DMS79 (cell line): ENCODE data around the gene EMCN.
"Not testable (repeated sequence)": the region's sequence is repeated elsewhere in the genome, so short reads cannot be mapped to it uniquely, and the experiment has no call there.

Source experiments
- DNase-seq: peaks from one replicate; lab custom pipeline; 2025; lab: John Stamatoyannopoulos, UW

The EMCN gene

GRCh38 chr4:100492129-100492528 lies 25.7 kb downstream of the EMCN start:
- DNase-seq = no peak

- no peak for DNase-seq
Measured at GRCh38 chr4:100489305-100489704, 28.5 kb downstream of the EMCN start.

GRCh38 chr4:100486496-100486895 lies 31.3 kb downstream of the EMCN start:
- no peak for DNase-seq

DNA sequence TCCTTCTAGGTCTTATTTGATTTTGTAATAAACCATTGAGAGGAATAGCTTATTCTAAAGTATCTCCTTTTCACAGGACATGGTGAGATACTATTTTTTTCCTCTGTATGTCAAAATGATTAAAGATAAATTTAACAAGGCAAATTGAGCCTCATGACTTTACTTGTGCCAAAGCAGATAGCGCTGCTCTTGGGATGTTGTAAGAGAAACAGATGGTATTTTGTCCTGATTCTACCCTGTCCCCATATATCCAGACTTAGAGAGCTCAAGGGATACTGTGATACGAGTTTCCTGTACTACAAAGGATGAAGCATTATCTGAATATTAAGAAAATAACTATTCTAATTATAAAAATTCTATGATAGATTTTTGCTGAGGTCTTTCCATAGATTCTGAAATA lies 34.0 kb downstream of the EMCN start:
- no peak for DNase-seq

- DNase-seq = no peak
Measured at GRCh38 chr4:100479971-100480370, 37.9 kb downstream of the EMCN start.

- no peak for DNase-seq
Measured at GRCh38 chr4:100469555-100469954, 48.3 kb downstream of the EMCN start.

GRCh38 chr4:100466501-100466900 lies 51.3 kb downstream of the EMCN start:
- no peak for DNase-seq

DNA sequence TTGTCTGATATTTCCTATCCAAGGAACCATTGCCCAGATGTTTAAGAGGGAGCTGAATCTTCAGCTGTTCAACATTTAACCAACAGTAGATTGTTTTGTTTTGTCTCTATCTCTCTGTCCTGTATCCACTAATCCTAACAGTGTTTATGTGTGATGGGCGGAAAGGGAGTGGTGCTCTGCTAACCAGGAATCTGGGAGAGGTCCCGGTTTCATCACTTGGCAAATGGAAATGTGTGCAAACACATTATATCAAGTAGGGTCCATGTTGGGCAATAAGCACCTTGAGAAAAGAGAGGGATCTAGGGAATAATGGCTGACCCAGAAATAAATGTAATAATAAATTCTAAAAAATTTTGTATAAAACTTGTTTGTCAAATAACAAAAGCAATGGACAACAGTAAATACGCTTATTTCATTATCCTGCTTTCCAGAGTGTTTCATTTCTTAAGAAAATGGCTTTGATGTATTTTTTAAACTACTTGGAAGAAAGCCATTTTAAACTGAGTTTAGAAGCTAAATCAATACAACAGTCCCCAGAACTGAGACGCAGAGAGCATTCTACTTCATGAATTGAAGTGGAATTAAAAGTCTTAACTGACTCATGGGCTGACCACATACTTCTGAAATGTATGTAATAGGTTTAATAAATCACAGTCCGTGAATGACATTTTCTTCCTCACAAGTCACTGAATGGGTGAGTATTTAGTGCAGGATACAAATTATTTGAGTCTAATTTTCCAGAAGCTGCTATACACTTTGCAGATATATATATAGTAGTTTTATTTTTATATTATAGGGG lies 55.8 kb downstream of the EMCN start:
- DNase-seq = no peak

DNA sequence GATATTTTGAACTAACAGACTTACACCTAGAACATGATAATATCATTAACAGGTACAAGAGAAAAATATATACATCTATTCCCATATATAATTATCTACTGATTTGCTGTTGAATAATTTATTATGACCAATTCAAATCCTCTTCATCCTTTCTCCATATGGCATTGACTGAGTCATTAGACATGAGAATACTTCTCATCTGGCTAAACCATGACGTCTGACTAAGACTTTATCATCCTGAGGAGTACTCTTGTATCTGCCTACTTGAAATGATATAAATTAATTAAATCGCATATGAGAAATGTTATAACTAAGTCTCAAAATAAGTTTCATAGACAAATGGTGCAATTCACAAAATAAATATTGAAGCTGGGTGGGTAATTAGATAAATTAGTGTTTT lies 67.4 kb downstream of the EMCN start:
- no peak for DNase-seq

DNA sequence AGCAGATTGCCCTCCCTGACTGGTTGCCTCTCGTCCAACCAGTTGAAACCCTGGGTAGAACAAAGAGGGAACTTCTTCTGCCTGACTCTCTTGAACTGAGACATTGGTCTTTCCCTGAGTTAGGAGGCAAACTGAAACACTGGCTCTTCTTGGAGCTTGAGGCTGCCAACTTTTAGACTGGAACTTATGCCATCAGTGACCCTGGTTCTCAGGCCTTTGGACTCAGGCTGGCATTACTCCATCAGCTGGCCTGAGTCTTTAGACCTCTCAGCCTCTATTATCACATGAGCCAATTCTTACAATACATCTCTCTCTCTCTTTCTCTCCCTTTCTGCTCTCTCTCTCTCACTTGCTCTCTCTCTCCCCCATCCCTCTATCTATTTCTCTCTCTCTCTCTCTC lies 86.4 kb downstream of the EMCN start:
- DNase-seq = no peak

GRCh38 chr4:100430451-100430850 lies 87.4 kb downstream of the EMCN start:
- DNase-seq = no peak

GRCh38 chr4:100429616-100430015 lies 88.2 kb downstream of the EMCN start:
- DNase-seq = no peak

DNA sequence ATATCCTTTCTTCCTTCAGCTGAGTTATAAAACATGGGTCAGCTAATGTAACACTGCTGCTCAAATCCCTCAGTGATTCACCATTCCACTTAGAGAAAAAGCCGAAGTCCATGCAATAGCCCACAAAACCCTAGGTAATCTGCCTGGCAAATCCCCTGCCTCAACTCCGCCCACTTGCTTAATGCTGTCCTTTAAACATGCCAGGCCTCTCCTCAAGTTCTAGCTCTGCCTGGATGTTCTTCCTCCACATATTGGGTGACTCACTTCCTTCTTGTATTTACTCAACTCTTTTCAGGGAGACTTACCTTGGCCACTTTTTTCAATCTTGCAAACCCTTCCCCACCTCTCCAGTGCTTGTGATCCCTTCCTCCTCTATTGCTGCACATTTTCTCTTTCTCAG lies 89.8 kb downstream of the EMCN start:
- no peak for DNase-seq

- DNase-seq = no peak
Measured at GRCh38 chr4:100424376-100424775, 93.4 kb downstream of the EMCN start.

DNA sequence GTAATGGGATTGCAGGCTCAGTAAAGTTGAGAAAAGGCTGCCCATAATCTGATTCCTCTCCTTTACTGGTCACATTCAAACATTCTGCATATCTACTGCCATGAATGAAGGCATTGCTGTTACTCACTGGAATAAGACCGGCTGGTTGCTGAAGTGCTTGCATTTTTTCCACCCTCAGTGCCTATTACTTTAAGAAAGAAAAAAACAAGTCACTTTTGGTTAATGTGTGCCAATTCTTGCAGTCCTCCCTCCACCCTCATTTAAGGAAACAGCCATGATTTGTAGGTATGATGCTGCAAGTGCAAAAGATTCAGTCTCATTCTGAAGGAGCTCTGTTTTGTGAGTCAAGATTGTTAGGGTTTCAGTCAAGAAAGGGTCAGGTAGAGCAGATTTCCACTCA lies 94.9 kb downstream of the EMCN start:
- no peak for DNase-seq

DNA sequence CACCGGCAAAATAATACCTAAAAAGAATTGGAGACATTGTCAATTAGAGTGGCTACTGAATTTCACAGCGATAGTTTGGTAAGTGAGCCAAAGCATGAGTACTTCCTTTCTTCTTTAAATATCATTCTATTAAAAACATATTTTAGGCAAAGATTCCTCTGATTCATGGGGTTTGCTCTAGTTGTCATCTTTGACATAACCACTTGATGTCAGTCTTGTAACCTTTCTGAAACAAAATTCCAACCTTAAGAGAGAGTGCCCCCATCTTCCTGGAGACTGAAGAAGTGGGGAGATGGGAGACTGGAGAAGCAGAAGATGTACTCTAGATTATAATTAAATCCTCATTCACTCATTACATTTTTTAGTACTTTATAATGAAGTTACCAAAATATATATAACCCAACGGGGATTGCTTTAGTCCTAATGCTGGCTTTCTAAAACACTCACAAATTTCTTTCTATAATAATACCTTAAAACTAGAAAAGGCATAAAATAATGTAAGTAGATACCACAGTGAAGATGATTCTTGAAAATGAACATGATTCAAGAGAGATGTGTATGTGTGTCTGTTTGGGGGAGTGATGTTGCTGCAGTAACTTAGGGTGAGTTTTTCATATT lies 96.4 kb downstream of the EMCN start:
- DNase-seq = no peak

DNA sequence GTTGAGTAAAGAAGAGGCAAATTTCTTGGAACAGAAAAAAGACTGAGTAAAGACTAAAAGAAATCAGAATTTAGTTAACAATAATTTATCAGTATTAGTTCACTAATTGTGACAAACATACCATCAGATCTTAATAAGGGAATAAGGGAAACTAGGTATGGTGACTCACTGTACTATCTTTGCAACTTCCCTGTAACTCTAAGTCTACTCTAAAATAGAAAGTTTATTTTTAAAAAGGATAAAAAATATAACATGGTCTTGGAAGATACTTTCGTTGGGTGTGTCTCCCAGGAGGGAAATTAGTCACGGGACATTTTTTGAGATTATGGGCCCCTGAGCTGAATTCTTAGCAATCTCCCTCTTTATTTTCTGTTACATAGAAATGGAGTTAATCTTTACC lies 97.3 kb downstream of the EMCN start:
- no peak for DNase-seq

DNA sequence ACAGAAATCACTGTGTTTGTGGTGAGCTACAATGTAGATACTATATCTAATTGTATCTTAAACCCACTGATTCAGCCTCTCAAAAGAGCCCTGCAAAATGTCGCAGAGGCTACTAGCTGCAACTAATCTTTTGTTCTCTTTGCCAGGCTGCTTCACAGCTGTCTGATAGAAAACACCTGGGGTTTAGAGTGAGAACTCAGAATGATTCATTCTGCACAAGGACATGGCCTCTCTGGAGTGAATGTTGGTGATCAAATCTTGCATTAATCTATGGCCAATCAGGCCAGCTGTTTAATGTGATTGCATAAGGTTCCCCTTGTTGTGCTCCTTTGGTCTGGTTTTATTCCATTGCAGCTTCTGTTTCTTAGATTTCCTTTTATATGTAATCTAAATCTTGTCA lies 100.3 kb downstream of the EMCN start:
- DNase-seq = no peak

DNA sequence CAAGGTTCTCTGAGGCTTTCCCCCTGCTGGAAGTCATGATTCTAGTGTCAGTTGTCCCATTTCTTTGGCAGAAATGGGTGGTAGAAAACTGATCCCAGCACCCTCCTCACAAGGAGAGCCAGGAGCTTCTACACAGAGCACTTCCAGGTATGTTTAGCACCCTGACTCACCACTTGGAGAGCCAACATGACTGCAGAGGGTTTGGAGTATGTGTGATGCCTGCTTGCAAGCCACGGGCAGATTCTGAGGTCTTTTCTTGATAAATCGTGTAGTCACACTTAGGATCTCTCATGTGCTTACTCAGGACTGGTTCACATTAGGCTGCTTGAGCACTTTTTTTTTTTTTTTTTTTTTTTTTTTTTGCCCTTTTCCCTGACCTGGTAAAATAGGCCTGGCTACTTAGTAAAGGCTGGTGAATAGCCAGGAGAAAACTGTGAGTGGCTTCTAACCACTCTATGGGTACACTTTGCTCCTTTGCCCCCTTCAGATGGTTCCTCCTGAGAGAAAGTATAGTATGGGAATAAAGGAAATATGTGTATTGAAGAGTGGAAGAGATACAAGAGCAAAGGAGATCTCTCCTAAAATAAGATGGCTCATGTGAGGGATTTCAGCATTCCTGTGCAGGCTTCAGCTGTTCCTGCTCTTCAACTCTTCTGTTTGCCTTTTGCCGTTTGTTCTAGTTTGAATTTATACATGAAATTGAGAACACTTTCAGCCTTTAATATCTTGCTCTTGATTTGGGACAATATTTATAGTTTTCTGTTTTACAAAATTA lies 103.6 kb downstream of the EMCN start:
- DNase-seq = no peak

GRCh38 chr4:100391863-100392262 lies 126.0 kb downstream of the EMCN start:
- no peak for DNase-seq

DNA sequence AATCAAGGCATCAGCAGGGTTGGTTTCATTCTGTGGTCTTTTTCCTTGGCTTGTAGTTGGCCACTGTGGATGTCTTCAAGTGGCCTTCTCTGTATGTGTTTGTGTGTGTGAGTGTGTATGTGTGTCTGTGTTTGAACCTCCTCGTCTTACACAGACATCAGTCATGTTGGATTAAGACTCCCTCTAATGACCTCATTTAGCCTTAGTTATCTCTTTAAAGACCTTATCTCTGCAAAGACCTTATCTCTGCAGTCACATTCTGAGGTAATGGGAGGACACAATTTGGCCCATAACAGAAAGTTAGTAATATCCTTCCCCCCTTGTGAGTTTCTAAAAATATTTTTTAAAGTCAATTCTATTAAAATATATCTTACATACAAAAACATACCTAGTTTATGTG lies 126.7 kb downstream of the EMCN start:
- no peak for DNase-seq

DNA sequence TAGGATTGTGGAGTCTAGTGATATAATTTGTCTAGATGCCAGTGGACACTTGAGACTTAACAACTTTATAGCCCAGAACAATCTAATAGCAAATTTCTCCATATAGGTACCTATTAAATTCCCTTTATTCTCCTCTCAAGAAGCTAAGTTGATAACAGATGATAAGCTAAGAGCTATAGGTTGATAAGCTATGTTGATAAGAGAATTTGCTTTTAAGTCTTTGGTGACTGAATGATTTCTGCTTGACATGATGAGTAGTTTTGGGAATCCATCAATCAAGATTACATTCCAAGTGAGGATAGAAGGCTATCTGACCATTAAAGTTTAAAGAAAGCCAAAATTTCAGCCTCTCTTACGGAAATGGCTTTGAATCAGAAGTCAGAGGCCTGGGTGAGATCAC lies 131.6 kb downstream of the EMCN start:
- DNase-seq = no peak

GRCh38 chr4:100380401-100380800 lies 137.4 kb downstream of the EMCN start:
- DNase-seq = not testable (repeated sequence)
